ENCODE results near the gene FRS2. TPM values are rescaled to one million over a fixed set of nuclear protein-coding genes. Genes with fewer than 3 reads are reported as not detected.
A peak's percentile ranks its signal among the peaks of the same experiment; 100 is the strongest.

FRS2 gene
- polyA plus RNA-seq, 2 donors: 2.8 to 4.9 TPM

GRCh38 chr12:69474456-69474855 lies 4.3 kb downstream of the FRS2 start:
- H3K36me3 ChIP-seq (ENCODE audit: control insufficient read depth in 2 of 2, insufficient read depth in 2 of 2, low read length in 1 of 2): no peaks in the 10 kb centered on the region
- no peaks in the 10 kb centered on the region for H3K9me3 ChIP-seq (ENCODE audit: control insufficient read depth in 2 of 2, insufficient read depth in 1 of 2, low read depth in 1 of 2, low read length in 1 of 2)
- H3K27ac ChIP-seq (ENCODE audit: low read depth in 2 of 2, low read length in 1 of 2): no peak overlapping the region
- H3K4me3 ChIP-seq (ENCODE audit: low read depth in 1 of 2, low read length in 2 of 2): no peak overlapping the region
- WGBS, 2 donors: 35 to 42% methylated on average over 2 of the region's 2 CpGs
- no peaks in the 10 kb centered on the region for H3K27me3 ChIP-seq (ENCODE audit: control insufficient read depth in 1 of 2, insufficient read depth in 2 of 2, low read length in 2 of 2)
- H3K4me1 ChIP-seq (ENCODE audit: control insufficient read depth in 2 of 2, insufficient read depth in 2 of 2, low read length in 1 of 2): peaks cover 0 to 2% of the 10 kb centered on the region in 2 donors

- H3K36me3 ChIP-seq (ENCODE audit: control insufficient read depth in 2 of 2, insufficient read depth in 2 of 2, low read length in 1 of 2): no peaks in the 10 kb centered on the region
- peaks cover 0 to 2% of the 10 kb centered on the region in 2 donors for H3K4me1 ChIP-seq (ENCODE audit: control insufficient read depth in 2 of 2, insufficient read depth in 2 of 2, low read length in 1 of 2)
- no peaks in the 10 kb centered on the region for H3K27me3 ChIP-seq (ENCODE audit: control insufficient read depth in 1 of 2, insufficient read depth in 2 of 2, low read length in 2 of 2)
- H3K4me3 ChIP-seq (ENCODE audit: low read depth in 1 of 2, low read length in 2 of 2): no peak overlapping the region
- 54 to 57% methylated on average over 7 of the region's 7 CpGs for WGBS, 2 donors
- peak overlapping the region in 1 of 2 donors; percentile 42 for H3K27ac ChIP-seq (ENCODE audit: low read depth in 2 of 2, low read length in 1 of 2)
- no peaks in the 10 kb centered on the region for H3K9me3 ChIP-seq (ENCODE audit: control insufficient read depth in 2 of 2, insufficient read depth in 1 of 2, low read depth in 1 of 2, low read length in 1 of 2)
Measured at GRCh38 chr12:69475237-69475975, 5.2 kb downstream of the FRS2 start.

GRCh38 chr12:69476276-69477017 lies 6.3 kb downstream of the FRS2 start:
- WGBS, 2 donors: 49 to 52% methylated on average over 6 of the region's 6 CpGs
- Histone ChIP-seq H3K9me3 (ENCODE audit: control insufficient read depth in 2 of 2, insufficient read depth in 1 of 2, low read depth in 1 of 2, low read length in 1 of 2) (no peaks in the 10 kb centered on the region), H3K4me3 (ENCODE audit: low read depth in 1 of 2, low read length in 2 of 2) (no peak overlapping the region), H3K36me3 (ENCODE audit: control insufficient read depth in 2 of 2, insufficient read depth in 2 of 2, low read length in 1 of 2) (no peaks in the 10 kb centered on the region), H3K27ac (ENCODE audit: low read depth in 2 of 2, low read length in 1 of 2) (no peak overlapping the region), H3K27me3 (ENCODE audit: control insufficient read depth in 1 of 2, insufficient read depth in 2 of 2, low read length in 2 of 2) (no peaks in the 10 kb centered on the region), H3K4me1 (ENCODE audit: control insufficient read depth in 2 of 2, insufficient read depth in 2 of 2, low read length in 1 of 2) (peaks cover 0 to 2% of the 10 kb centered on the region in 2 donors)

- Histone ChIP-seq H3K4me3 (ENCODE audit: low read depth in 1 of 2, low read length in 2 of 2) (no peak overlapping the region), H3K9me3 (ENCODE audit: control insufficient read depth in 2 of 2, insufficient read depth in 1 of 2, low read depth in 1 of 2, low read length in 1 of 2) (no peaks in the 10 kb centered on the region), H3K36me3 (ENCODE audit: control insufficient read depth in 2 of 2, insufficient read depth in 2 of 2, low read length in 1 of 2) (no peaks in the 10 kb centered on the region), H3K27ac (ENCODE audit: low read depth in 2 of 2, low read length in 1 of 2) (no peak overlapping the region), H3K27me3 (ENCODE audit: control insufficient read depth in 1 of 2, insufficient read depth in 2 of 2, low read length in 2 of 2) (no peaks in the 10 kb centered on the region), H3K4me1 (ENCODE audit: control insufficient read depth in 2 of 2, insufficient read depth in 2 of 2, low read length in 1 of 2) (no peaks in the 10 kb centered on the region)
- WGBS, 2 donors: 94 to 96% methylated on average over 2 of the region's 2 CpGs
Measured at GRCh38 chr12:69479675-69480074, 9.5 kb downstream of the FRS2 start.

GRCh38 chr12:69480698-69481097 lies 10.5 kb downstream of the FRS2 start:
- H3K36me3 ChIP-seq (ENCODE audit: control insufficient read depth in 2 of 2, insufficient read depth in 2 of 2, low read length in 1 of 2): no peaks in the 10 kb centered on the region
- no peak overlapping the region for H3K27ac ChIP-seq (ENCODE audit: low read depth in 2 of 2, low read length in 1 of 2)
- no peaks in the 10 kb centered on the region for H3K9me3 ChIP-seq (ENCODE audit: control insufficient read depth in 2 of 2, insufficient read depth in 1 of 2, low read depth in 1 of 2, low read length in 1 of 2)
- H3K4me1 ChIP-seq (ENCODE audit: control insufficient read depth in 2 of 2, insufficient read depth in 2 of 2, low read length in 1 of 2): no peaks in the 10 kb centered on the region
- H3K27me3 ChIP-seq (ENCODE audit: control insufficient read depth in 1 of 2, insufficient read depth in 2 of 2, low read length in 2 of 2): no peaks in the 10 kb centered on the region
- no peak overlapping the region for H3K4me3 ChIP-seq (ENCODE audit: low read depth in 1 of 2, low read length in 2 of 2)
- 92 to 95% methylated on average over 4 of the region's 4 CpGs for WGBS, 2 donors

- H3K27me3 ChIP-seq (ENCODE audit: control insufficient read depth in 1 of 2, insufficient read depth in 2 of 2, low read length in 2 of 2): no peaks in the 10 kb centered on the region
- no peaks in the 10 kb centered on the region for H3K36me3 ChIP-seq (ENCODE audit: control insufficient read depth in 2 of 2, insufficient read depth in 2 of 2, low read length in 1 of 2)
- no peak overlapping the region for H3K4me3 ChIP-seq (ENCODE audit: low read depth in 1 of 2, low read length in 2 of 2)
- H3K4me1 ChIP-seq (ENCODE audit: control insufficient read depth in 2 of 2, insufficient read depth in 2 of 2, low read length in 1 of 2): no peaks in the 10 kb centered on the region
- H3K27ac ChIP-seq (ENCODE audit: low read depth in 2 of 2, low read length in 1 of 2): no peak overlapping the region
- no peaks in the 10 kb centered on the region for H3K9me3 ChIP-seq (ENCODE audit: control insufficient read depth in 2 of 2, insufficient read depth in 1 of 2, low read depth in 1 of 2, low read length in 1 of 2)
Measured at GRCh38 chr12:69481133-69481532, 10.9 kb downstream of the FRS2 start.

GRCh38 chr12:69483700-69484099 lies 13.5 kb downstream of the FRS2 start:
- WGBS, 2 donors: 86 to 95% methylated on average over 1 of the region's 1 CpG
- no peaks in the 10 kb centered on the region for H3K36me3 ChIP-seq (ENCODE audit: control insufficient read depth in 2 of 2, insufficient read depth in 2 of 2, low read length in 1 of 2)
- no peaks in the 10 kb centered on the region for H3K4me1 ChIP-seq (ENCODE audit: control insufficient read depth in 2 of 2, insufficient read depth in 2 of 2, low read length in 1 of 2)
- no peaks in the 10 kb centered on the region for H3K9me3 ChIP-seq (ENCODE audit: control insufficient read depth in 2 of 2, insufficient read depth in 1 of 2, low read depth in 1 of 2, low read length in 1 of 2)
- no peak overlapping the region for H3K27ac ChIP-seq (ENCODE audit: low read depth in 2 of 2, low read length in 1 of 2)
- H3K4me3 ChIP-seq (ENCODE audit: low read depth in 1 of 2, low read length in 2 of 2): no peak overlapping the region
- H3K27me3 ChIP-seq (ENCODE audit: control insufficient read depth in 1 of 2, insufficient read depth in 2 of 2, low read length in 2 of 2): no peaks in the 10 kb centered on the region

- 26 to 27% methylated on average over 2 of the region's 2 CpGs for WGBS, 2 donors
- Histone ChIP-seq H3K4me1 (ENCODE audit: control insufficient read depth in 2 of 2, insufficient read depth in 2 of 2, low read length in 1 of 2) (no peaks in the 10 kb centered on the region), H3K36me3 (ENCODE audit: control insufficient read depth in 2 of 2, insufficient read depth in 2 of 2, low read length in 1 of 2) (no peaks in the 10 kb centered on the region), H3K27ac (ENCODE audit: low read depth in 2 of 2, low read length in 1 of 2) (no peak overlapping the region), H3K9me3 (ENCODE audit: control insufficient read depth in 2 of 2, insufficient read depth in 1 of 2, low read depth in 1 of 2, low read length in 1 of 2) (no peaks in the 10 kb centered on the region), H3K4me3 (ENCODE audit: low read depth in 1 of 2, low read length in 2 of 2) (no peak overlapping the region), H3K27me3 (ENCODE audit: control insufficient read depth in 1 of 2, insufficient read depth in 2 of 2, low read length in 2 of 2) (no peaks in the 10 kb centered on the region)
Measured at GRCh38 chr12:69484428-69484827, 14.2 kb downstream of the FRS2 start.

GRCh38 chr12:69490920-69491643 lies 20.9 kb downstream of the FRS2 start:
- Histone ChIP-seq H3K4me3 (ENCODE audit: low read depth in 1 of 2, low read length in 2 of 2) (no peak overlapping the region), H3K27ac (ENCODE audit: low read depth in 2 of 2, low read length in 1 of 2) (no peak overlapping the region), H3K4me1 (ENCODE audit: control insufficient read depth in 2 of 2, insufficient read depth in 2 of 2, low read length in 1 of 2) (no peaks in the 10 kb centered on the region), H3K27me3 (ENCODE audit: control insufficient read depth in 1 of 2, insufficient read depth in 2 of 2, low read length in 2 of 2) (no peaks in the 10 kb centered on the region), H3K9me3 (ENCODE audit: control insufficient read depth in 2 of 2, insufficient read depth in 1 of 2, low read depth in 1 of 2, low read length in 1 of 2) (no peaks in the 10 kb centered on the region), H3K36me3 (ENCODE audit: control insufficient read depth in 2 of 2, insufficient read depth in 2 of 2, low read length in 1 of 2) (no peaks in the 10 kb centered on the region)
- WGBS, 2 donors: 94% methylated on average over 14 of the region's 14 CpGs
